K562 treated with DMSO at 1 percent for 4 hours (cell line): ENCODE data around the gene PPIP5K1. TPM values are rescaled to one million over a fixed set of nuclear protein-coding genes. Genes with fewer than 3 reads are reported as not detected.

Source experiments
- total RNA-seq: library from RNA; unstranded; fragments of 300-600 nt; gene quantifications from 2 replicates; pipeline ENCODE4 v1.2.3, GENCODE V29; 2022; ENCODE audit not compliant: insufficient read depth

Gene PPIP5K1
- total RNA-seq, result 15.9 and 18.6 TPM in 2 replicates

GRCh38 chr15:43589778-43590466 lies at the start of gene PPIP5K1:
Gene PPIP5K1 (minus strand): TSS chr15:43590208. CDS start chr15:43584504, 5,704 bp downstream.

GRCh38 chr15:43618700-43619099 lies 28.7 kb upstream of the PPIP5K1 start, which contains the start of gene STRC:
Gene STRC (minus strand): TSS chr15:43618800. CDS start chr15:43618722, 78 bp downstream.

GRCh38 chr15:43593328-43594190 lies 3.6 kb upstream of the PPIP5K1 start, which contains the start of gene CKMT1B:
Gene CKMT1B (plus strand): TSS chr15:43594027. CDS start chr15:43594219, 192 bp downstream.

GRCh38 chr15:43517354-43518196 lies 72.4 kb downstream of the PPIP5K1 start, which contains the start of gene MAP1A:
Gene MAP1A (plus strand): TSS chr15:43517608. CDS start chr15:43521474, 3,866 bp downstream.

GRCh38 chr15:43492673-43493601 lies 97.1 kb downstream of the PPIP5K1 start, which contains the start of gene TP53BP1:
Gene TP53BP1 (minus strand): TSS chr15:43493156. CDS start chr15:43493043, 113 bp downstream.

Other genes starting within 250 kb of the PPIP5K1 start
- gene ZSCAN29, start 219.2 kb downstream of the PPIP5K1 start, total RNA-seq, result 15.7 and 22.4 TPM in 2 replicates
- gene TUBGCP4, start 219.1 kb downstream of the PPIP5K1 start, total RNA-seq, result 13.6 and 21.5 TPM in 2 replicates
- gene TP53BP1, start 97.1 kb downstream of the PPIP5K1 start, total RNA-seq, result 13.8 and 17.8 TPM in 2 replicates
- 6.3 and 11.4 TPM in 2 replicates for gene MAP1A, start 72.6 kb downstream of the PPIP5K1 start, total RNA-seq
- gene CKMT1B, start 3.8 kb upstream of the PPIP5K1 start, total RNA-seq, result 3.8 and 7.2 TPM in 2 replicates
- not detected in 2 replicates for gene STRC, start 28.6 kb upstream of the PPIP5K1 start, total RNA-seq
- gene CATSPER2, start 58.6 kb upstream of the PPIP5K1 start, total RNA-seq, result 1.5 TPM in 1 of 2 replicates, not detected in the other
- 0.91 TPM in 1 of 2 replicates, not detected in the other for gene CKMT1A, start 103.7 kb upstream of the PPIP5K1 start, total RNA-seq
- gene PDIA3, start 156.2 kb upstream of the PPIP5K1 start, total RNA-seq, result 152 and 176 TPM in 2 replicates
- gene ELL3, start 186.8 kb upstream of the PPIP5K1 start, total RNA-seq, result 1.0 and 2.7 TPM in 2 replicates
- gene SERF2, start 202.1 kb upstream of the PPIP5K1 start, total RNA-seq, result 399 and 430 TPM in 2 replicates
- gene SERINC4, start 210.0 kb upstream of the PPIP5K1 start, total RNA-seq, result 1.6 and 2.7 TPM in 2 replicates
- 4.7 and 6.0 TPM in 2 replicates for gene HYPK, start 210.4 kb upstream of the PPIP5K1 start, total RNA-seq
- 45.2 and 53.5 TPM in 2 replicates for gene MFAP1, start 234.5 kb upstream of the PPIP5K1 start, total RNA-seq
- 10.2 and 14.6 TPM in 2 replicates for gene WDR76, start 236.8 kb upstream of the PPIP5K1 start, total RNA-seq